GM19467 (cell line): ENCODE results near the gene IRF4.

Source experiments
- ATAC-seq: cut with Tn5 transposase; IDR thresholded peaks from one replicate; pipeline ENCODE4 v1.9.1; 2021; ENCODE audit warnings: mild to moderate bottlenecking, moderate library complexity; ENCODE audit not compliant: unreplicated experiment

The IRF4 gene

DNA sequence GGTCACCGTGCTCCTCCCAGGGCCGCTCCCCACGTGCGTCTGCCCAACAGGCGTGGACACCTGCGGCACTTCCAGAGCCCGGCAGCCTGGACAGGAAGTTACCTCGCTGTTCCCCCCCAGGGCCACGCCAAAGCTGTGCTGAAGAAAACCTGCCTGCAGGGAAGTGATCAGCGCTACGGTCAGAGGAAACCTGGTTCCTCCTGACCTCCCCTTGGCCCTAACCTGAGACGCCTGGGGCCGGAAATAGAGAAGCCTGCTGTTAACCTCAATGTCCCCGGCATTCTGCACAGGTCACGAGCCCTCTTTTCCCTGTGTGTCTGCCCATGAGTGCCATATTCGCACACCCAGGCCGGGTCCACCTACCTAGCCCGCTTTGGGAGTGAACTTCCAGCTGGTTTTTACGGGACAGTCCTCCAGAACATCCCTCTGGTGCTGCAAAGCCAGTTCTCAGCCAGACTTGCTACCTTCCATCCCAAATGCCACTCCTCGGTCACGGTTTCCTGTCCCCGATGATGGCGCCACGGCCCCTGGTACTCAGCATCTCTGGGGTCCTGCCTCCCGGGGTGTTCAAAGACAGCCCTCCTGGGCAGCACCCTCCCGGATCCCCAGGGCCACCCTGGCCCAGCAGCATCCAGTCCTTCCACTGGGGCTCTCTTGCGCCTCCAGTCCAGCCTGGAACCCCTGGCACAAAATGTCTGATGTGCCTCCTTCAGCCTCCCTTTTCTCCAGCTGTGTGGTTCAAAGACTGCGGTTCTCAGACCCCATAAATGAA is 12.0 kb upstream of the IRF4 start:
- peak; percentile 45 for ATAC-seq

- ATAC-seq: no peak
Measured at GRCh38 chr6:380234-381218, 11.0 kb upstream of the IRF4 start.

DNA sequence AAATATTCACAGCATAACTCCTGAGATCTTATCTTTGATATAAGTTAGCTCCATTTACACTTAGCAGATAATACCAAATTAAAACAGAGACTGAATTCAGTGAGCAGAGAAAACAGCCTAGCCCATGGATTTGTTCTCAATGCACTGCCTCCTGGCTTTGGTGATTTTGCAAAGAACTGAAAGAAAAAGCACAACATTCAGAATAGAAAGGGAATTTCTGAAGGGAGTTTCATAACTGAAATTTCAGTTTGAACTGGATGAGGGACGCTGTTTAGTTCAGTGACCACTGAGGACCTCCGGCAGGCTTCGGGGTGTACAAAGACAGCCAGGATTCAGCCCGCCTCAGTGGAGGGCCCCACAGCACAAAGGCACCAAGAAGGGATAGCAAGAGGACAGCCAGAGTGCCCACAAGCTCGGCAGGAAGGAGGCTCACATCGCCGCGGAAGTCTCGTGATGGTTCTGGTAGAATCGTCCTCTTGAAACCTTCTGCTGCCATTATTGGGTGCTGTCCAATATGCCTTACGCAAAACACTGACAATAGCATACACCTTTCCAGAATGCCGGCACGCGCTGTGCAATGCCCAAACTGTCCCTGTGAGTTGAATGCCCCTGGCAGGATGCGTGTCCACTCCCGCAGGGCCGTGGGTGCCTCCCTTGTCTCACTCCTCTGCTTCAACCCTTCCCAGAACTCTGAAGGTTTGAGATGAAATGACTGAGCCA is 9.7 kb upstream of the IRF4 start:
- no peak for ATAC-seq

DNA sequence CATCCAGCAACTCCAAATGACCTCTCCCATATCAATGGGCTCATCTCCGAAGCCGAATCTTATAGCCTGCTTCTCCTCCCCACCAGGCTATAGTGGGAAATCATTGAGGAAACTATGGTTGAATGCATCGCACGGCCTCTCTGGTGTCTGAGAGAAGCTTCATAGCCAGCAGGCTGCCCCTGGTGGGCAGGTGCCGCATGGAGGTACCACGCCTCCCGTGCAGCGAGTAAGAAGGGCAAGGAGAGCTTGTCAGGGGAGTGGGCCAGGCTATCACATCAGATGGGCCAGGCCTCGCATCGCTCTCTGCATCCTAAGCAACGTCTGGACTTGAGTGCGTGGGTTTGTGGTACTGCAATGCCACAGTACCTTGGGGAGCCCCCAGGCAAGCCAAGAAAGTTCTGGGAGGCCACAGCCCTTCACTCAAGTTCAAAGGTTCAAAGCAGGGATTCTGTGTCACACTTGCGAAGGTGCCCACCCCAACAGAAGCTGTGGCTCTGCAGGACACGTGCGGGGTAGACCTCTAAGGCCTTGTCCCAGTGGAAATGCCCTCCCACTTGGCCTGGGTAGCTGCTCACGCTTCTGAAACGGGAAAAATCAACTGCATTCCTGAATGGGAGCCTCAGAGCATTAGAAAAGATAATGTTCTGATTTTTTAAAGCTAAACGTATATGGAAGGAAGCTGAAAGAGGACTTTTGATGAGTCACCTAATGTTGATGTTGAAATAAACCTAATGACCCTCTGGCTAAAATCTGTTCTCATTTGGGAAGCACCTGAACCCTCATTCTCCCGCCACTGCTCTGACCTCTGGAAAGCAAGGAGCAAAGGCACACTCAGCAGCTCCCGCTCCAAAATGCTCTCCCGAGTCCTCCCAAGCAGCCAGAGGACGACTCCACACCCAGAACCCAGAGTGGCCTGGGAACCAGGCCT is 8.4 kb upstream of the IRF4 start:
- no peak for ATAC-seq

DNA sequence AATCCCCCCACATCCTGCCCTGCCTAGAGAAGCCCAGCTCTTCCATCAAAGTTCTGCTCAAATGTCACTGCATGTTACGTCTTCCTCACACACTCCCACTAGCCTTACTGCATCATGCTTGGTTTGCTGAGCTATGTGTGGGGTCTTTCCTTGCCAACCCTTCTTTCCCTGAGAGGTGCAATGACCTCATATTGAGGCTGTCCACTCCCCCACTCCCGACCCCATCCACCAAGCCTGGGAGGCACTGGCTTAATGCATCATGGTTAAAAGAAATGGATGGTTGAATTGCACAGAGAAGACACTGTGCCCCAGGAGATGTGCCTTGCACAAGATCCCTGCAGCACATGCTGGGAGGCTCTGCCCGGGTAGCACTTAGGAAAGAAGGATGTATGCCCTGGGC is 7.7 kb upstream of the IRF4 start:
- no peak for ATAC-seq

- no peak for ATAC-seq
Measured at GRCh38 chr6:384898-385297, 6.7 kb upstream of the IRF4 start.

DNA sequence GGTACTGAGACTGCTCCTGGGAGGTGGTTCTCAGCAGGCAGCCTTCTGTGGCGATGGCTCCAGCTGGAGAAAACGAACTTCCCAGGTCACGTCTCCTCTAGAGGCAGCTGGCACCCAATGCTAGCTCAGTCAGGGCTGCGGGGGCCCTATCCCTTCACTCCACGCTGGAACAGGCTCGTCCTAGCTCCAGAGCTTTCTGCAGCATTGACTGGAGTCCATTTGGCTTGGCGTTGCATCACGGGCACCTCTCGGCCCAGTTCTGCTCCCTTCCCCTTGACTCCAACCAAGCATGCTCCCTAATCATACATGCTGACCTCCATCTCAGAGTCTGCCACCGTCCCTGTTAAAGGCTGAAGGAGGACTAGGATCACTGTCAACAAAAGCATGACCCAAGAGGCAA is 5.9 kb upstream of the IRF4 start:
- ATAC-seq: no peak

DNA sequence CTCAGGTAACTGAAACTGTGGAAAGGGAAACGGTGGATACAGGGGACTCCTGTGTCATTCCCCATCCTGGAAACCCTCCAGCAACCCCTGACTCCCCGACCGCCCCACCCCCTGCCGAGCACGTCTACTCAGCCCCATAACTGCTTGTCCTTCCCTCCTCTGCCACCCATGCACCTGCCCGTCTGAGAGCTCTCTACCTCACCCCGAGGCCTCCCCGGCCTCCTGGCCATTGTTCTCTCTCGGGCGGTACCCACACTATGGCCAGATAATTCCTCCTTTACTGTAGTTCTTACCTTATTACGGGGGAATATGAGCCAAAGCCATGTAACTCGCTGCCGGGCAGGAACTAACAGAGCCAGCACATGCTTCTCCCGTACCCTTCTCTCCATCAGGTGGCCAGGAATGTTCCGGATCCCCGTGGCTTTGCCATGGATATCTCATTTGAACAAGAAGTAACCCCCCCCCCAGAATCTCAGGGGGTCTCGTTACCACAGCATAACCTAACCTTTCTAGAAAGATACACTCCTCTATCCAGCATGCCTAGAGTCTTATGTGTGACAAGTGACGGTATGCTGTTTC is 4.8 kb upstream of the IRF4 start:
- ATAC-seq: no peak

- no peak for ATAC-seq
Measured at GRCh38 chr6:387293-387741, 4.2 kb upstream of the IRF4 start.

- no peak for ATAC-seq
Measured at GRCh38 chr6:388202-388903, 3.2 kb upstream of the IRF4 start.

GRCh38 chr6:389143-389542 is 2.4 kb upstream of the IRF4 start:
- ATAC-seq: no peak

DNA sequence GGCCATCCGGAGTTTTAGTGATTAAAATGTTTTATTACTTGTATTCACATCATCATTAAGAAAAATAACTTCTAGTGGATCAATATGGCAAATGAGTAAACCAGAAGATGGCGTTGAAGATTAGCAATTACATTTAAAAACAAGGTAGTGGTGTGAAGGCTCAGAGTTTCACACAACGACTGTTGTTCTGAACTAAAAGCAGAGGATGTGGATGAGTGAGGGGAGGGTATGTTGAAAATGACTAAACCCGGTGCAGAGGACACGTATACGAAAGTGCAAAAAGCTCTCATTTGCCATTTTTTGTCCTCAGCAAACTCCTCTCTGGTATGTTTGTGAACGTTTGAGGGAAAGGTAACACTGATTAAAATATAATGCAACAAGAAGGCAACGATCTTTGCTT is 1.9 kb upstream of the IRF4 start:
- ATAC-seq: peak; percentile 36

DNA sequence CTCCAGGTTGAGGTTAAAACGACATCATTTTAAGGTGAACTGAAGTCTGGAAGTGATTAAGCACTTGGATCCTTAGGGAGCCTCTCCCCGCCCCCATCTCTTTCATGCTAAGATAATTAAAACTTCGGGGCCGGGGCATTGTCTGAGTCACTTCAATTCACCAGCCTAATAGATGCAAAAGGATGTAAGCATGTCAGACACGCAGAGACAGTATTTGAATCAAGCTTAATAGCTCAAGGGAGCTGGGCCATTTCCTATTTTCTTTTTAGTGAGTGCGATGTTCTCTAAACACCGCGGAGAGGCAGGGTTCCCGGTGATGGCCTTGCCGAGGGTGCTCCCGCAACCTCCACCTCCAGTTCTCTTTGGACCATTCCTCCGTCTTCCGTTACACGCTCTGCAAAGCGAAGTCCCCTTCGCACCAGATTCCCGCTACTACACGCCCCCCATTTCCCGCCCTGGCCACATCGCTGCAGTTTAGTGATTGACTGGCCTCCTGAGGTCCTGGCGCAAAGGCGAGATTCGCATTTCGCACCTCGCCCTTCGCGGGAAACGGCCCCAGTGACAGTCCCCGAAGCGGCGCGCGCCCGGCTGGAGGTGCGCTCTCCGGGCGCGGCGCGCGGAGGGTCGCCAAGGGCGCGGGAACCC is 516 bp upstream of the IRF4 start:
- ATAC-seq: peak; percentile 17

GRCh38 chr6:392441-393390 is 1.2 kb downstream of the IRF4 start:
- no peak for ATAC-seq

- ATAC-seq: no peak
Measured at GRCh38 chr6:393391-394221, 2.1 kb downstream of the IRF4 start.

DNA sequence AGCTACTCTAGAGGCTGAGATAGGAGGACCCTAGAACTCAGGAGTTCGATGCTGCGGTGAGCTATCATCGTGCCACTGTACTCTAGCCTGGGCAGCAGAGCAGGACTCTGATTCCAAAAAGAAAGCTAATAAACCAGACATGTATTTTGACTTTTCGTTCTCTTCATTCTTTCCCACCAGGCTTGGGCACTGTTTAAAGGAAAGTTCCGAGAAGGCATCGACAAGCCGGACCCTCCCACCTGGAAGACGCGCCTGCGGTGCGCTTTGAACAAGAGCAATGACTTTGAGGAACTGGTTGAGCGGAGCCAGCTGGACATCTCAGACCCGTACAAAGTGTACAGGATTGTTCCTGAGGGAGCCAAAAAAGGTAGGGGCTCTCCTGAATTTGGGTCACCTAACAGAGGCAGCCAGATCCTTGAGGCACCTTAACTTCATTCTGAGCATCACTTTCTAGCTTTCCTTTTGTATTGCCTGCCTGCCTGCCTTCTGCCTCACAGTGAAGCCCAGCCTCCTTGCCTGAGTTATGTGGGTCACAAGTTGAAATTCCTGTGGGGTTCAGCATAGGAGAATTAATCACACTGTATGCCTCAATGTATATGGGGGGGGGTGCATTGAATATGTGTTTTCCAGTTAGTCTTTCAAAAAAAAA is 3.2 kb downstream of the IRF4 start:
- no peak for ATAC-seq
